Endothelial cell of umbilical vein (primary cell): Measurements from ENCODE around the gene ENG. TPM values are rescaled to one million over a fixed set of nuclear protein-coding genes. Genes with fewer than 3 reads are reported as not detected.

Experiments used
- BruUV-seq: library from RNA; stranded (reverse); fragments of 400-500 nt; replicated peaks from 2 replicates; lab custom pipeline; 2021; lab: Mats Ljungman, UMichigan
- CTCF ChIA-PET: fragments of 300-600, 350-600 bp; sonication (Branson Sonifier 250); formaldehyde crosslinking; loops from one replicate; lab custom pipeline; 2021; ENCODE audit warnings: antibody characterized with exemption, inconsistent platforms; lab: Charles Lee
- POLR2A ChIA-PET: fragments of 300-600, 350-600 bp; sonication (Branson Sonifier 250); formaldehyde crosslinking; loops from one replicate; lab custom pipeline; 2021; ENCODE audit warnings: antibody characterized with exemption, inconsistent platforms; lab: Charles Lee
- DNase-seq: peaks from one replicate; pipeline ENCODE4 v3.0.0-alpha.2; 2011; ENCODE audit warnings: low read depth, low spot score
- FAIRE-seq: peaks from 2 replicates; lab custom pipeline; 2011; peaks lifted over from hg19 to GRCh38; lab: Jason Lieb, UNC
- H2AFZ ChIP-seq: 2 replicates; pipeline ENCODE4 v1.6.0; 2012; ENCODE audit warnings: low read depth, low read length, control low read depth, inconsistent platforms
- H3K27ac ChIP-seq: 2 replicates; pipeline ENCODE4 v1.5.1; 2011; ENCODE audit warnings: low read depth, mild to moderate bottlenecking, control low read depth, low read length, moderate library complexity; ENCODE audit not compliant: insufficient read depth
- H3K27me3 ChIP-seq, 2 experiments: 2 replicates each; pipeline versions ENCODE4 v1.6.0 to v1.6.1; 2011; ENCODE audit warnings: low read length in 2 of 2, mixed read lengths in 1 of 2; ENCODE audit not compliant: control insufficient read depth in 2 of 2, insufficient read depth in 2 of 2
- H3K36me3 ChIP-seq, 2 experiments: 2 replicates in 1 of 2; 3 replicates in 1 of 2; pipeline ENCODE4 v1.5.1; 2011; ENCODE audit warnings: low read length in 2 of 2, mild to moderate bottlenecking in 1 of 2, moderate library complexity in 1 of 2; ENCODE audit not compliant: control insufficient read depth in 2 of 2, insufficient read depth in 2 of 2; ENCODE audit errors: extremely low read depth in 1 of 2
- H3K4me1 ChIP-seq: 3 replicates; pipeline ENCODE4 v1.5.1; 2011; ENCODE audit warnings: mild to moderate bottlenecking, low read length; ENCODE audit not compliant: control insufficient read depth, insufficient read depth; ENCODE audit errors: extremely low read depth
- H3K4me2 ChIP-seq: 2 replicates; pipeline ENCODE4 v1.6.1; 2011; ENCODE audit warnings: low read length, control low read depth, mixed read lengths; ENCODE audit not compliant: insufficient read depth
- H3K4me3 ChIP-seq, 3 experiments: fragments of 200-600 bp in 1 of 3; sonication (generic), shearing (Covaris generic) in 1 of 3; replicated peaks in 1 of 3; 2 replicates each; pipeline ENCODE4 v1.5.1; 2011 to 2016; ENCODE audit warnings: control low read depth in 3 of 3, low read length in 3 of 3, mild to moderate bottlenecking in 2 of 3, inconsistent platforms in 1 of 3, low read depth in 1 of 3, moderate library complexity in 1 of 3; ENCODE audit not compliant: insufficient read depth in 1 of 3
- H3K79me2 ChIP-seq: 2 replicates; pipeline ENCODE4 v1.6.0; 2012; ENCODE audit warnings: low read length, inconsistent platforms; ENCODE audit not compliant: control insufficient read depth, insufficient read depth
- H3K9ac ChIP-seq: replicated peaks from 2 replicates; pipeline ENCODE3; 2011; ENCODE audit warnings: low read length, control low read depth; ENCODE audit not compliant: insufficient read depth; ENCODE audit errors: extremely low read depth
- H3K9me1 ChIP-seq: replicated peaks from 3 replicates; pipeline ENCODE4 v1.6.0; 2011; ENCODE audit warnings: mild to moderate bottlenecking, low read length; ENCODE audit not compliant: control insufficient read depth, insufficient read depth; ENCODE audit errors: extremely low read depth
- H3K9me3 ChIP-seq: replicated peaks from 2 replicates; pipeline ENCODE4 v1.5.1; 2012; ENCODE audit warnings: low read length, inconsistent platforms; ENCODE audit not compliant: control insufficient read depth, insufficient read depth
- H4K20me1 ChIP-seq: replicated peaks from 2 replicates; pipeline ENCODE3; 2011; ENCODE audit warnings: mild to moderate bottlenecking, low read length; ENCODE audit not compliant: control insufficient read depth, insufficient read depth; ENCODE audit errors: extremely low read depth
- CTCF ChIP-seq, 2 donors: IDR thresholded peaks; 1 replicate in 1 of 2; 2 replicates in 1 of 2; pipeline ENCODE4 v1.5.1; 2011; ENCODE audit warnings: low read length in 2 of 2, mild to moderate bottlenecking in 2 of 2, moderate library complexity in 2 of 2, control low read depth in 1 of 2, inconsistent platforms in 1 of 2, low read depth in 1 of 2; ENCODE audit not compliant: insufficient read depth in 1 of 2; ENCODE audit errors: extremely low read depth in 1 of 2
- EZH2 ChIP-seq: IDR thresholded peaks from 2 replicates; pipeline ENCODE4 v1.6.1; 2012; ENCODE audit warnings: borderline replicate concordance, low read depth, mild to moderate bottlenecking, moderate library complexity, low read length, inconsistent platforms; ENCODE audit not compliant: severe bottlenecking
- FOS ChIP-seq: IDR thresholded peaks from 2 replicates; pipeline ENCODE4 v1.6.1; 2011; ENCODE audit warnings: mild to moderate bottlenecking, low read length, moderate library complexity, borderline replicate concordance; ENCODE audit not compliant: insufficient read depth
- GATA2 ChIP-seq: IDR thresholded peaks from 2 replicates; pipeline ENCODE4 v1.7.0; 2011; ENCODE audit warnings: low read depth, mild to moderate bottlenecking, moderate library complexity, mixed read lengths, low read length; ENCODE audit not compliant: insufficient read length, insufficient read depth
- JUN ChIP-seq: IDR thresholded peaks from 2 replicates; pipeline ENCODE4 v1.6.1; 2011; ENCODE audit warnings: borderline replicate concordance, low read depth; ENCODE audit not compliant: insufficient read length, insufficient read depth
- MAX ChIP-seq: IDR thresholded peaks from 2 replicates; pipeline ENCODE4 v1.6.1; 2011; ENCODE audit not compliant: insufficient read depth, insufficient read length
- MYC ChIP-seq: IDR thresholded peaks from one replicate; pipeline ENCODE4 v1.6.1; 2011; ENCODE audit warnings: mild to moderate bottlenecking, low read depth, low read length
- POLR2A ChIP-seq: IDR thresholded peaks from 2 replicates; pipeline ENCODE4 v1.6.1; 2012; ENCODE audit warnings: low read depth, mild to moderate bottlenecking, control low read depth, low read length
- POLR2AphosphoS5 ChIP-seq: IDR thresholded peaks from 2 replicates; pipeline ENCODE4 v1.6.1; 2012; ENCODE audit warnings: low read depth, mild to moderate bottlenecking, control low read depth, low read length, moderate library complexity; ENCODE audit not compliant: insufficient read depth
- dilution Hi-C: fragments of 300-500 bp; cut with MboI; formaldehyde crosslinking; loops from one replicate; pipeline ENCODE4 v1.15.0; 2019; ENCODE audit warnings: low sequenced_read_pairs; ENCODE audit not compliant: extremely low pct_ligation_motif_present
- intact Hi-C: fragments of 100-400 bp; cut with micrococcal nuclease; formaldehyde crosslinking; loops from one replicate; pipeline ENCODE4 v1.10.0; 2022
- polyA plus RNA-seq, 4 experiments: library from polyadenylated mRNA; depleted of rRNA in 3 of 4; stranded (reverse) in 3 of 4; unstranded in 1 of 4; fragments of >200 nt; gene quantifications; 2 replicates each; pipeline versions ENCODE4 v1.2.1 to v1.2.3, GENCODE V29; 2011 to 2012; ENCODE audit warnings: missing spikeins in 1 of 4
- total RNA-seq: library from RNA; stranded (reverse); gene quantifications from 2 replicates; pipeline ENCODE4 v1.2.3, GENCODE V29; 2021

Gene ENG
- total and polyA plus RNA-seq, 2 donors (not counting 3 experiments of a cell fraction or from before 2014, with no cell fraction given) = 338 to 728 TPM

- no peak for DNase-seq
- Histone ChIP-seq H3K36me3 (peaks cover 0 to 20% of the 10 kb centered on the region in 2 experiments), H3K9ac (no peak overlapping the region), H3K27me3 (no peaks in the 10 kb centered on the region), H3K27ac (no peak overlapping the region), H3K4me1 (peaks cover 17% of the 10 kb centered on the region), H3K9me1 (no peaks in the 10 kb centered on the region), H3K79me2 (peaks cover 18% of the 10 kb centered on the region), H3K4me3 (no peak overlapping the region), H2AFZ (no peak overlapping the region), H3K9me3 (no peaks in the 10 kb centered on the region), H3K4me2 (no peak overlapping the region), H4K20me1 (no peaks in the 10 kb centered on the region)
- no TSS peak for BruUV-seq
- POLR2A ChIA-PET = interaction anchor here (0.6 kb wide), 1 partner anchor 44 kb away, joined by 3 read pairs; the partner anchor contains the start of gene ST6GALNAC4
- dilution Hi-C loops = no loop called here
- TF ChIP-seq POLR2A (no peak), MAX (no peak), GATA2 (no peak), EZH2 (no peak), POLR2AphosphoS5 (no peak), CTCF (IDR thresholded peaks at IDR 0.05; ENCODE audit: extremely low read depth in 1 of 2, insufficient read depth in 1 of 2, low read depth in 1 of 2, low read length in 2 of 2) (no peak), JUN (no peak), FOS (no peak), MYC (no peak)
- no peak for FAIRE-seq
- CTCF ChIA-PET = interaction anchor here (0.6 to 1.2 kb wide), 4 partner anchors 10 to 391 kb away, joined by 3 to 6 read pairs (median 3); no protein-coding TSS in a partner anchor
- intact Hi-C loops = no loop called here
Observed at GRCh38 chr9:127873223-127873691, 18.8 kb upstream of the ENG start.
